ENCODE data around the gene WARS2.

The WARS2 gene

DNA sequence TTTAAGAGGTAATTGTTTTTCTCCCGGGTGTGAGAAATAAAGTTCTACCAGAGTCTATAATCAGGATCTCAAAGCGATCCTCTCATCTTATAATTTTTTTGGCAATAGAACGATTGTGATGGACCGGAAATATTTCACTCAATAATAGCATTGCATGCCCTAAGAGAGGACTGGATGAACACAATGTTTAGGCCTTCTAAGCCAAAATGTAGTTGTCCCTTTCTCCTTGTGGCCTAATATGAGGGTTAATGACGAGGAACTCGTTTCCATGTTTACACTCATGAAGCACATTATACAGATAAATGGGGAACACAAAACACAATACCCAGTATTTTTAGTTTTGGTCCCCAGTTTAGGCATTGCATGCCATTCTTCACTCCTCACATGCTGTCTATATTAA, 158.2 kb downstream of the WARS2 start:
- no peak for DNase-seq

DNA sequence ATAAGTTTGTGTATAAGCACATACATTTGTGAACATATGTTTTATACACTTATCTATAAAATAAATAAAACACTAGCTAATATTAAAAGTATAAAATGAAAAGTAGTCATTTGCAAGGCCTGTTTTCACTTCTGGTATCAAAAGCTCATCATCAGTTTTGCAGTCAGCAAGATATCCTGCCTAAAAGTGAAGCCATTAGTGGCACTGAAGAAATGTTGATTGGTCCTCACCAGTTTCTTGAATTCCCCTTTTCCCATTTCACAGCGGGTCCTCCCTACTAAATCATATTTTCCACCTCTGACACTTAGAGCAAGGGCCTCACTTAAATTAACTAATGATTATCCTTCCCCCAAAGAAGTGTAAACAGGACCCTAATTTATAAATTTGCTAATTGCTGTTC, 159.0 kb downstream of the WARS2 start:
- DNase-seq: no peak

Measured in GOT3 (cell line).